Tibial nerve (tissue), 4 donors: ENCODE results near the gene MINDY4.

Experiments used
- CTCF ChIP-seq, 5 experiments: fragments of 200-600 bp in 3 of 5; fragments of 450-650 bp in 2 of 5; sonication (generic) in 3 of 5; IDR thresholded peaks; one replicate each; pipeline ENCODE4 v1.5.1; 2016 to 2019; ENCODE audit warnings: antibody characterized with exemption in 5 of 5, mild to moderate bottlenecking in 3 of 5, moderate library complexity in 2 of 5
- EP300 ChIP-seq, 2 donors: sonication (generic); formaldehyde crosslinking; IDR thresholded peaks; one replicate each; pipeline ENCODE4 v1.6.1; 2017; ENCODE audit warnings: antibody characterized with exemption in 2 of 2, mild to moderate bottlenecking in 1 of 2
- POLR2A ChIP-seq, 2 donors: fragments of 450-650 bp; IDR thresholded peaks; one replicate each; pipeline ENCODE4 v1.6.1; 2017; ENCODE audit warnings: antibody characterized with exemption in 2 of 2, mild to moderate bottlenecking in 2 of 2, moderate library complexity in 2 of 2

GRCh38 chr7:30764030-30764975 lies 6.9 kb upstream of the MINDY4 start:
- TF ChIP-seq CTCF (IDR thresholded peaks at IDR 0.05) (no peak), POLR2A (IDR thresholded peaks at IDR 0.05) (no peak), EP300 (IDR thresholded peaks at IDR 0.05) (peak in 1 of 2 donors; percentile 21)
